DMS53 treated with DMSO at 0.1 percent for 48 hours (cell line): ENCODE measurements around the gene ADRA1B.

Experiments
- DNase-seq: peaks from one replicate; lab custom pipeline; 2025; ENCODE audit not compliant: unreplicated experiment; lab: John Stamatoyannopoulos, UW

Gene ADRA1B

DNA sequence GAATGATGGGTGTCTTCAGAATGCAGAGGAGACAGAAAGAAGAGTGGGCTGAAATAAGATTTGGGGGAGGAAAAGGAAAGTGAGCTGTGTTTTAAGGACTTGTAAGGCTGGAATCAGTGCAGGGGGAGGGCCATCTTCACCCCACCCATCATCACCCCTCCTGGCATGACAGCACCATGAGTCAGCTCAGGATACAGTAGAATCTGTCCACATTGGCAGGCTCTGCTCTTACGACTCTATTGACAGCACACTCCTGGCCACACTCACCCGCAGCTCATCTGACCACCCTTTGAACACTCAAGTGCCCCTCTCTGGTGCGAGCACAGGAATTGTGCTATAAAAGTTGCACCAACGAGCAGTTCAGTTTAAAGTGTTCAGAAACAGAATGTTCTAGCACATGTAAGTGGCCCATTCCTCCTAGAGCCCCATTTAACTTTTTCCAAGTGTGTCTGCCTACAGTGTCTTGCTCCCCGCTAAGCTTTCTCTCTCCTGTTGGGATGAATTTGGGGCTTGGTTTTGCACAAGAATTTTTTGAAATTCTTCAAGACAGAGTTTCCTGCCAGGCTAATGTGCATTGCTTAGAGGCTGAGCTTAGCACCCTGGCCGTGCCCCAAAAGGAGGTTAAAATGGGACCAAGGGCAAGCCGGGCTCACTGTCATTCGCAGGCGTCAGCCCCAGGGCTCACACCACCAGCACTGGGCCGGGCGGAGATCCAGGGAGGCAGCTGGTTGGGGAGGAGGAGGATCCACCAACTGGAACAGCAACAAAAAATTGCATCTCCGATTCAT, 12.0 kb downstream of the ADRA1B start:
- no peak for DNase-seq

DNA sequence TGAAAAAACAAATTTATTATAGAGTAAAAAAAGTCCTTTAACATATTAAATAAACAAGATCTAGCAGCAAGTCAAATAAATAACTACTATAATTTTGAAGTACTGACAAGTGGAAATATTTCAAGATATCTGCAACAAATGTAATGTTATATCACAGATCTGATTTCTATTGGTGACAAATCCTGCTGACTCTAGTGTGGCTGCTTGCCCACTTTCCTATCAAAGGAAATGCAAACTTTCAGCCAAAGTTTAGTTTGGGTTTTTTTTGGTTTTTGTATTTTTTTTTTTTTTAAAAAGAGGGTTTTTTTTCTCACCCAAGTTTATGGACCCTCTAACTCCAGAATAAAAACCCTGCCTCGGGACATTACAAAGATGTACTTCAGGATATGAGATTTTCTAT, 12.9 kb downstream of the ADRA1B start:
- DNase-seq = no peak

DNA sequence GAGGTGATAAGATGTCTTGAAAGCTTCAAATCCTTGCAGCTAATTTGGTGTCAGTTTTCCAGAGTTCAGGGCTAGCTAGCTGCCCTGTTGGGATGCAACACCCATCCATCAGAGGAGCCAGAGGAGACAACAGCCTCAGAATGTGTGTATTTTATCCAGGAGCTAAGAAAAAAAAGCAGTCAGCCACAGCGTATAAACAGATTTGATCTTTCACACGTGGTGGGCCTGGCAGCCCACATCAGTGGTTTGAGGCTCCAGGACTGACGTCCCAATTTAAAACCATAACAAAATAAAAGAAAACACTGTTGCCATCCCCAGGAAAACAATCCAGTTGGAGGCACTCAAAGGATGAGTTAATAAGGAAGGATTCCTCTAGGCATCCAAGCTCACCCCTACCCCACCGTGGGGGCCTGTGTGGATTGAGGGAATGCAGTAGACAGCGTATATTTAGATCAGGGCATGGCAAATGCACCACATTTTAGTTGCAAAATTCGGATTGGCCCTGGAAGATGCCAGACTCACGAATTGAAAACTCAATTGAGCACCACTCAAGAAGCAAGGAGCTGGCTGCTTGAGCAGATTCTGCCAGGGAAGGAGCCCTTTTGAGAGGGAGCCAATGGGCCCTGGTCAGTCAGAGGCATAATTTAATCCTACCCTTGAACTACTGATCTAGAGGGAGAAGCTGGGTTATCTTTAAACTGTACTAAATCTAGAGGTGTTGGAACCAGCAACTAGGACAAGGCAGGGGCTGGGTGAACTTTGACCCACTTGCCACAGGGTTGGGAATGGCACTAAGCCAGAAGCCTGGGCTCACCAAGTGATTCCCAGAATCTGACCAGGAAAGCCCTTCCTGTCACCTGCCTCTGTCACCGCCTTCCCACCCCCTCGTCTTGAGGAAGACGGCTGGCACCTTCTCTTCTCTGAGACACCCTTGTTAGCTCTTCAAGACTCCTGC, 17.5 kb downstream of the ADRA1B start:
- no peak for DNase-seq

DNA sequence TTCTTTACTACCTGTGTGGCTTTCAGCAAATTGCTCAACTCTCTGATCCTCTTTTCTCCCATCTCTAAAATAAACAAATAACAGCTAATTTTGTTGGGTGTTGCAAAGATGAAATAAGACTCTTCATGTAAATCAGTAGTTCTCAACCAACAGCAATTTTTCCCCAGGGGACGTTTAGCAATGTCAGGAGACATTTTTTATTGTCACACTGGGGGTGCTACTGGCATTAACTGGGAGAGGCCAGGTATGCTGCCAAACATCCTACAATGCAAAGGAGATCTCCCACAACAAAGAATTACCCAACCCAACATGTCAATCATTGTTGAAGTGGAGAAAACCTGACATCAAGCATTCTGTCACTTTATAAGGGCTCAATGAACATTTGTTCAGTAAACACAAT, 19.7 kb downstream of the ADRA1B start:
- DNase-seq = no peak

DNA sequence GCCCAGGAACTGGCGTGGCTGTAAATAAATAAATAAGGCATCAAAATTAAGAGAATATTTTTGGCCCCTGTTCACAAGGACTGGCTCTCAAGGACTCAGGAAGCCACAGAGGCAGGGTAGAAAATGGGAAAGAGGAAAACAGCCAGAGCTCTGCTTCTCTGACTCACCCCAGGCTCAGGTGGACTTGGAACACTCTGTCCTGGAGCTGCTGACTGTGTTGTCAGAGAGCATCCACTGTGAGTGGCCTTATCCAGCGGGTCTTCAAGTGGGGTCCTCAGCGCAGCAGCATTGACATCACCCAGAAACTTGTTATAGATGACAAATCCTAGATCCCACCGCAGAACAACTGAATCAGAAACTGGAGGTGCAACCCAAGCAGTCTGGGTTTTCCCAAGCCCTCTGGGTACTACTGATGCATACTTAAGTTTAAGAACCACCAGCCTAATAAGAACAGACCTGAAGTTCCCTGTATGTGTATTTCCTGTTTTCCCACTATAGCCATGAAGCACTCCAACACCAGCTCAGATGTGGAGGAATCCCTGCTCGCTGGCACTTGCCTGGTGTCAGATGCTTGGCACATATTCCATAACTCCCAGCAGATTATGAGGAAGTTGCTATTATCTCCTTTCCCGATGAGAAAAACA, 20.5 kb downstream of the ADRA1B start:
- no peak for DNase-seq

DNA sequence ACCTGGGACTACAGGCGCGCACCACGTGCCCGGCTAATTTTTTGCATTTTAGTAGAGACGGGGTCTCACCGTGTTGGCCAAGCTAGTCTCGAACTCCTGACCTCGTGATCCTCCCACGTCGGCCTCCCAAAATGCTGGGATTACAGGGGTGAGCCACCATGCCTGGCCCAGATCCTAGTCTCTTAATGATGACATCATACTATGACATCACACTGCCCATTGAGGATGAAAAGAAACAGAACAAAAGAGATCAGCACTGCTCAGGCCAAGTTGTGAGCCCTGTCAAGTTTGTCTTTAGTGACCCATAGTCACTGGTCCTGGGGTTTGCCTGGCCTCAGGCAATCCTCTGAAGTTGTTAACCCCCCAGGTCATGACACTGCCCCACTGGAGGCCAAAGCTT, 21.3 kb downstream of the ADRA1B start:
- no peak for DNase-seq

DNA sequence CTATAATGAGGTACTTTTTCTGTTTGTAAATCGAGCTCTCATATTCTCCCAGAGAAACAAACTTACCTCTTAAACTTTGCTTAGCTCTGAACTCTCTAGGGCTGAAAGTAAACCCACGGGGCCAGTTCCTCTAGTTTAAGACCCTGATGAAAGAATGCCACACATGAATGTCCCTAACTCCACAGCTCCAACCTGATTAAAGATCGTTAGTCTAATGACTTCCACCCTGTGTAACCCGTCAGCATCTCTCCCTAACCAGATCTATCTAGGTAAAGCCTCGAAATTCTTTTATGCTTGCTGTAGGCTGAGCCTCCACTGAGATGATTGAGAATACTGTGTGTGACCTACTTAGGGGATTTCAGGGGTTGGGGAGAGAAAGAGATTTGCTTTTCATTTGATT, 27.0 kb downstream of the ADRA1B start:
- no peak for DNase-seq

DNA sequence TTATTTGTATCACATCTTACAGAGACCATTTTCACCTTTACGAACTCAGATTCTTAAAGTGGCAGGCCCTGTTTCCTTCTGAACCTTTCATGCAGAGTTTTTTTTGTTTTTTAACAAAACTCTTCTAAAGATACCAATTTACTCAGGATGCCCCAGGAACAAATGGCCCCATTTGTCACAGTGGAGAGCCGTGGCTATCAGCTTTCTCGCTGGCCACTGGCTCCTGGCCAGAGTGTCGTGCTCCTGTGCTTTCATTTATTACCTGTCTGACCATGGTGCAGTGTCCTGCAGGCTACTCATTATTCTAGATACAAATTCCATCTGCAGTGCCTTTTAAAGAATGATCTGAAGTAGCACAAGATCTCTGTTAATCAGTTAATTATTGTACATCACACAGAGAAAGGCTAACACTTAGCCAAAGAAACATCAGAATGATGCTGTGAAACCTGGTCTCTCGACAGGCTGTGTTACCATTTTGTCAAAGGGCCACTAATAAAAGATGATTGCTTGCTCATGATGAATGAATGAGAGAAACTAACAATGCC, 27.8 kb downstream of the ADRA1B start:
- DNase-seq = no peak

DNA sequence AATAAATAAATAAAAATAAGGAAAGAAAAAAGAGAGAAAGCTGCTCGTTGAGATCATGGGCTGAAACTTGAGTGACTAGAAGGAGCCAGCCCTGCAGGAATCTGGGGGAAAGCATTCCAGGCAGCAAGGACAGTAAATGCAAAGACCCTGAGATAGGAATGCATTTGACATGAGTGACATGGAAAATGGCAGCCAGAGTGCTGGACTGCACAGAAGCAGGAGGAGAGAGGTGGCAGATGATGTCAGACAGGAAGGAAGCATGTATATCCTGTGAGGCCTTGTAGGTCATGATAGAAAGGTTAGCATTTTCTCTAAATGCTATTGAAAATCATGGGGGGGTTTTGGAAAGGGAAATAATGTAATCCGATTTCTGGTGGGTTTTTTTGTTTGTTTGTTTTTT, 29.1 kb downstream of the ADRA1B start:
- no peak for DNase-seq

DNA sequence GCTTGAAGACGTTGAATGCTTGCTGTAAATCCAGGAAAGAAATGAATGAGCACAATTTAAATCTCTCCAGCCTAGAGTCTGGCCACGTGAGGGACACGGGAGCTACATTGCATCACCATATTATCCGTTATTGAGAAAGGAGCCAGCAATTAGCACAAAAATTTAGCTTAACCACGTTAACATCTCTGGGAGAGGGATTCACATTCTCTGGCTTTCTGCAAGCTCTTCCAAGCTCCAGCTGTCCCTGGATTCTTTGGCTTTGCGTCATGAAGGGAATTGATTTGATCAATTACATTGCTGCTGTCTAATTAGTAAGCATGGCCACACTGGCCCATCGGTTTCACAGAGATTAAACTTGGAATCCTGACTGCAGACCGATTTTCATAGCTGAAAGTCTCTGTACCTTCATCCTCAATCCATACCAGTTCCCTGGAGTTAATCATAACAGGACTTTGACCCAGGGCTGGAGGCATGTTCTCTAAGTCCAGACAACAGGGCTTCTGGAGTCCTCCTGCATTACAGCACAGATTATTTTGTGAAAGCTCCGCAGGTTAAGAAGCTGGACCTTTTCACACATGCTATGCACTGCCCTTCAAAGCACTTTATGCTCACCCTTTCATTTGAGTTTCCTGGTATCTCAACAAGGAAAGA, 31.6 kb downstream of the ADRA1B start:
- no peak for DNase-seq

DNA sequence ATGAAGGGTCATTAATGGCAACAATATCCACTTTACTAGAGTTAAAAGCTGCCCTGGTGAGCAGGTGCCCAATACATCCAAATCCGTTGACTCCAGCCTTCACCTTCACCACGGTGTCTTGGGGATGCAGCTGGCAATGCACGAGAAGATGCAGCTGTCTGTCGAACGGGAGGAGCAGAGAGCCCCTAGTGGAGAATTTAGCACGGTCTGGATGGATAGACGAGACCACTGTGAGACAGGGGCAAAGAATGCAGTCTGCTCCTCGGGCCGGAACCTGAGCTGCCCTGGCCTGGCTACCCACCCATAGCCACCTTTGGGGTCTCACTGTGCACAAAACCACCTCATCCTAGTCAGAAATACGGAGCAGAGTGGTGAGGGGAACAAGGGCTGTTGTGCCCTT, 35.1 kb downstream of the ADRA1B start:
- DNase-seq = no peak

DNA sequence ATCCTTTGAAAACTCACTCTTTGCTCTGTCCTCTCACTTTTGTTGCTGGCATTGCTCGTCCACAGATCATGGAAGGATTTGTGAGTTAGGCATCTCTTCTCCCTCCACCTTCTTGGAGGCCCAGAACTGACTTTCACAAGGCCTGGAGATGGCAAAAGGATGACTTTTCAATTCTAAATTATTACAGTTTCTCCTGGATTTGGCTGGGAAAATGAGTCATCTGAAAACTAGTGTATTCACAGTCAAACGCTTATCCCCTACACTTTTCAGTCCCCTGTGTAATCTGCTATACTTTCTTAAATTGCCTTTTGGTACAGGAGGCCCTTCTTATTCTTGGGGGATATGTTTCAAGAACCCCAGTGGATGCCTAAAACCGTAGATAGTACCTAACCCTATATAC, 35.6 kb downstream of the ADRA1B start:
- DNase-seq = no peak

DNA sequence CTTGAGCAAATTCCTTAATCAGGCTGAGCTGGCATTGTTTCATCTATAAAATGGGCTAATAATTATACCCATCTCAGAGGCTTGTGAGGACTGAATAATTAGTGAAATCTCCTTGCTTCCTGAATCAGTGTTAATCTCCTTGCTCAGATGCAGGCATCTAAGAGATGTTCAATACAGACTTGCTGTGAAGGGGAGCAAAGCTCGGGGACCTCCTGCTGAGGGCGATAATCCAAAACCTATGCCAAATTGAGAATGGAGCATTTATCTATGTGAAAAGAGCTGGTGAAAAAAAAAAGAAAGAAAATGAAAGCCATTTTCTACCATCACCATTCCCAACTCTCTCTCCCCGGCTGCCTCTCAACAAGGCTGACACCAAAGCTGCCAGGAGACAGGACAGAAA, 37.3 kb downstream of the ADRA1B start:
- DNase-seq = no peak

DNA sequence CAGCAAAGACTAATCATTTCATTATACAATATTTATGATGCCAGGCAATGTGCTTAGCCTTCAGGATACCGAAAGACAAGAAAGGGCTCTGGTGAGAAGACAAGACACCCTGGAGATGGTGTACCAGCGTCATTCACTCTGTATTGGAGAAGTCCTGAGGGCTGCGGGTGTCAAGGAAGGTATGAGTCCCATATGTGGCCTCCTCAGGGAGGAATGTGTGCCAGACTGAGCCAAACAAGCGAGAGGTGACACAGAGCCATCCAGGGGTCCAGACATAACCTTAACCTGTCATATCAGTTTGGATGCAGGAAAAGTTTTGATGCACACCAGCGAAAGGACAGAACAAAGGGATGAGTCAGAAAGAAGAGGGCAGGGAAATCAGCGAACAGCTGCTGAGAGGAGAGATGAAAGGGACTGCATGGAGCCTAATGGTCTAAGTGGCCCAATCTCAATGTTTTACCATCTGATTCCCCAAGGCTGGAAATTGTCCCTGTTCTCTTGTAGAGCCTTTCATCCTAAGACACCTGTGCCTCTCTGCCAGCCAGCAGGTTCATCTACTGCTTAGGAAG, 38.9 kb downstream of the ADRA1B start:
- peak; percentile 15 for DNase-seq

DNA sequence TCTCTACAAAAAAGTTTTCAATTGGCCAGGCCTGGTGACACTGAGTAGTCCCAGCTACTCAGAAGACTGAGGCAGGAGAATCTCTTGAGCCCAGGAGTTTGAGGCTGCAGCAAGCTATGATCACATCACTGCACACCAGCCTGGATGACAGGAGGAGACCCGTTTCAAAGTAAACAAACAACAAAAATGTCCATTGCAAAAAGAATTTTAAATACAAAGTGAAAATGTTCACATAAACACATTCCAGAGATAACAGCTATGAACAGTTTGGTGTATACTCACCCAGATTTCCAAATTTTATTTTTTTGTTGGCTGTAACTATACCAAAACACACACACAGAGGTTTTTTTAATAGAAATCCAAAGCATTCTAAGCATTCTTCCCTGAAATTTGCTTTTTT, 39.8 kb downstream of the ADRA1B start:
- DNase-seq = no peak

DNA sequence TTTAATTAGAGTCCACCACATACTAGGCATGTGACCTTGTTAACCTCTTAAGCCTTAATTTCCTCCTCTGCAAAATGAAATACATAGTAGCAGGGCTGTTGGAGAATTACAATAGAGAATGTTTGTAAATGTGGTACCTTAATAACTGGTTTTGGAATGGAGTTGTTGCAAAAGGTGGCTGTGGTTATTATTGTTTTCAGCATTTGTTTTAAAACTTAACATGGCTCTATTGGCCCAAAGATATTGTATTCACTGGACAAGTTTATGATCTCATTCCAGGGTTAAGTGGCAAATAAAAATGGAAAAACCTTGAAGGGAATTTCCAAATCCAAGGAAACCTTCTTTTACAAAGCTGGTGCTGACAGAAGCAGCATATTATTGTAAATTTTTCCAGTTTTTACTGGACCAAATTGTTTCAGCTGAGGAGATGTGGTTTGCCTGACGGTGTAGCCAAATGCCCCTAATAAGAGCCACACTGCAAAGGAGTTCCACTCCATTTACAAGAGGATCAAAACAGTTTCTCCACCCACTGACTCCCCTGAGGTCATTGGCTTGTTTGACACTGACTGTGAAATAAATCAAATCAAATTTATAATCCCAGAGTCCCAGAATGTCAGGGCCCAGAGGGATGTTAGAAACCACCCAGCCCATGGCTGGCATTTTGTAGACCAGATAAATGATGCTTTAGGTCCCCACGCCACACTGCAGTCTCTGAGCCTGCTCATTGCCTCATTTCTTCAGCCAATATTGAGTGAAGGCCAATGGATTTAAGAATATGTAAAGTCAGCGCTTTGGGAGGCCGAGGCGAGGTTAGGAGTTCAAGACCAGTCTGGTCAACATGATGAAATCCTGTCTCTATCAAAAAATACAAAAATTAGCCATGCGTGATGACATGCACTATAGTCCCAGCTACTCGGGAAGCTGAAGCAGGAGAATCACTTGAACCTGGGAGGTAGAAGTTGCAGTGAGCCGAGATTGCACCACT, 45.2 kb downstream of the ADRA1B start:
- no peak for DNase-seq

DNA sequence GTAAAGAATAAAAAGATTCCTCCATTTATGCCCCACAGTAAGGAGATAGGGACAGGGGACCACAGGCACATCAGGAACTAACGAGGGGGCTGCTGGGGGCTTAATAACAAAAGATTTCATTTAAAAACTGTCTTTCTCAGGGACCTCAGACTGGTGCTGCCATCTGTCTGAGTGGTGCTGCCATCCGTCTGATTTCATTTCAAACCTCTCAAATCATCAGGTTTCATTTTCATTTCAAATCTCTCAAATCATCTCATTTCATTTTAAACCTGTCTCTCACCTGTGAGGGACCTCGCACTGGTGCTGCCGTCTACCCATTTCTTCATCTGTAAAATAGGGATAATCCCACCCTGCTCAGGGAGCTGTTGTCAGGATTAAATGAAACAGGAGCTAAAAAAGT, 45.9 kb downstream of the ADRA1B start:
- DNase-seq = no peak

DNA sequence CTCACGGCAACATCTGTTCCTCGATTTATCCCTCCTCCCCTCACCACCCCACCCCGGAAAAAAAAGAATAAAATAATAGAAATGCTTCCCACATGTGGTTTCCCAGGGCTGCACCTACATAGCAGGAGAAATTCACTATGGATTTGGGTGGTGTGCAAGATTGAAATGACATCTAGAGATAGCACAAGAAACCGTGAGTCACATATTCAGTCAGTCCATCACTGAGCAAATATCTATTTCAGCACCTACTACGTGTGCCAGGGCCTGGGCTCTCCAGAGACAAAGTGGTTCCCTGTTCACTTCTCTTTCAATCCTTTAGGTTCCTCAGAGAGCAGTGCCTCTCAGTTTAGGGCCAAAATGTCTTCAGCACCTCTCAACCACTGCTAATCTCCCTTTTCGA, 47.7 kb downstream of the ADRA1B start:
- no peak for DNase-seq

DNA sequence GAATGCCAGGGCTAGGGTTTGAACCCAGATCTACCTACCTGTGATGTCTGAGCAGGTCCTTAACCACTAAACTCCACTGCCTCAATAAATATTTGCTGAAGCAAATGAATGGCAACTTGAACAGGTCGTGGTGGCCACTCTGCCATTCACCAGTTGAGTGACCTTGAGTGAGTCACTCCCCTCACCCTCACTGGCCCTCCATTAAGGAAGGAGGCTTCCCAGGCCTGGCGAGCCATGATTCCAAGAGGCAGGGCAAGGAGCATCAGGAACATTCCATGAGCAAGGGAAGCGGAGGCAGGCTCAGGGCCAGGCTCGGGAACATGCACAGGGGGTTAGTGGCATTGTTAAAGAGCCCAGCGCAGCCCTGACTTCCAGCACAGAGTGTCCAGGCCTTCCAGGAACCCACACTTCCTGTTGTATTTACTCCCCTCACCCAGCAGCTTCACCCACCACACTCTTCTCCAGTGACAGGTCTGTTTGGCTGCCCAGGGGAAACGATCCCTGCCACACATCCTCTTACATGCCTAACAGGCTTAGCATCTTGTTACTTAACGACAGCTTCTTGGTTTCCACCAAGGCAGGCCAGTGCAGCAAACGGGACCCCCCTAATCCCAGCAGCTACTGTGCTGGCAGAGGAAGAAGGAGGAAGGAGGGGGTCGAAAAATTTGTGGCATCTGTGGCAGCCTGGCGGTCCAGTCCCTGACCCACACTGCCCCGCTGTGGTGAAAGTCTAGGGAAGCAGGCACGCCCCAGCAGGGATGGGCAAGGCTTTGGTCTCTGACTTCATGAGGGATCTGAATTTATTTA, 49.0 kb downstream of the ADRA1B start:
- DNase-seq = no peak
